Suppressor macrophage treated with lipopolysaccharide for 1 hour (primary cell): ENCODE measurements around the gene EPS8L1.
"Not testable (repeated sequence)": the region's sequence is repeated elsewhere in the genome, so short reads cannot be mapped to it uniquely, and the experiment has no call there.

Experiments used
- DNase-seq, 3 donors: peaks; one replicate each; pipeline ENCODE4 v3.0.0-alpha.2; 2020 to 2022

EPS8L1 gene

DNA sequence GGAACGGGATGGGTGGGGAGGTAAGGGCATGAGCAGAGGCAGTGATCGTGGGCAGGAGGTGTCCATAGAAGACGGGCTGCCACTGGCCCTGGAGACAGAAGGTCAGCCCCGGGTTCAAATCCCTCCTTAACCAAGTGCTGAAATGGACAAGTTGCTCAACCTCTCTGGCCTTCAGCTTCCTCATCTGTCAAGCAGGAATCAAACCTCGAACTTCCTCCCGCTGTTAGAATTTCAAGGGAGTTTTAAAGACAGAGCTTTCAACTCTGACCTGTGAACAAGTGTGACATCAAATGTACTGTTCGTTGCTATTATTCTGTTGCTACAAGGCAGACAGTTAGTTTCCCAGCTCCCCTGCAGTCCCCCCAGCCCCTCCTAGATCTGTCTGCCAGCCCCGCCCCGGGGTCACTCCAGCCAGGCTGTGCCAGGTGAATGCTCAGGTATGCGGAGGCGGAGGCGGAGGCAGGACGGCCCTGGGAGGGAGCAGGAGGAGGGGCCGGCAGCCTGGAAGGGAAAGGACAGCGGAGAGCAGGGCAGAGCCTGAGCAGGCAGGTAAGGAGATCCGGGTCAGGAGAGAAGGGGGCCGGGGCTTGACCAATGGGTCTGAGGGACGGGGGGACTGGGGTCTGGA lies at the start of gene EPS8L1:
EPS8L1 (plus strand) TSS at position 499 of the 628 bp plus-strand sequence. CDS start 576 bp downstream, outside the sequence.
- DNase-seq, result peak; percentile 57 to 69 (median 68)

- not testable (repeated sequence) for DNase-seq
These were observed 48.6 kb upstream of the EPS8L1 start for GRCh38 chr19:55027140-55027471.

GRCh38 chr19:55027472-55028337 lies 48.0 kb upstream of the EPS8L1 start:
- no peak for DNase-seq

DNA sequence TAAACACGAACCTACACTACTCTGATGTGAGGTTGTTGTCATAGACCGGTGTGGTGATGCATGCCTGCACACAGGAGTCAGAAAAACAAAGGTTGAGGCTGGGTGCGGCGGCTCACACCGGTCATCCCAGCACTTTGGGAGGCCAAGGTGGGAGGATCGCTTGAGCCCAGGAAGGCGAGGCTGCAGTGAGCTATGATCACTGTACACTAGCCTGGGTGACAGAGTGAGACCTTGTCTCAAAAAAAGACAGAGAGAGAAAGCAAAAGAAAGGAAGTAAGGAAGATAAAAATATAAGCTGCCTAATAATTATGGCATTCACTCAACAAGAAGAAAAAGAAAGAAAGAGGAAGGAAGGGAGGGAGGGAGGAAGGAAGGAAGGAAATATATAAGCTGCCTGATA lies 46.9 kb upstream of the EPS8L1 start:
- DNase-seq, result no peak

- no peak for DNase-seq
These were observed 44.5 kb upstream of the EPS8L1 start for GRCh38 chr19:55031178-55031577.

DNA sequence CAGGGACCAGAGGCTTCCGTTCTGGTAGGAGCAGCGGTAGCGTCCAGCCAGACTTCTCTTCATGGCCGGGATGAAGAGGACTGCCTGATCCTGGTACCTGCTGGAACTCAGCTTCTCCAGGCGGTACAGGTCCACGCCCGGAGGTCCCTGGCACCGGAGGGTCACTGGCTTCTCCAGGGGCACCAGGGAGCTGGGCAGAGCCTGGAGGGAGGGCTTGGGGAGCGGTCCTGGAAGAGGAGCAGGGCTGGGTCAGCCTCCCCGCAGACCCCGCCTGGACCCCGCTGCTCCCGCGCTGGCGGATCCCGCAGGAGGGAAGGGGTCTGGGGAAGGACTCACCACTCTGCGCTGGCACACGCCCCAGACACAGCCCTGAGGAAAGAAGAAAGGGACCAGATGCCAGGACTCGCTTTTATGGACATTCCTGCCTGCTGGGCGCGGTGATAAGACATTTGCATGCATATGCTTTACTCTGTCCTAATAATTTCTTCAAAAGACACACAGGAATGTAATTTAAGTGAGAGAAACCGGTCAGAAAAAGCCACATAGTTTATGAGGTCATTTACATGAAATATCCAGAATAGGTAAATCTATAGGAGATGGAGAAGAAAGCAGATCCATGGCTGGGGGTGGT lies 43.4 kb upstream of the EPS8L1 start:
- no peak for DNase-seq

DNA sequence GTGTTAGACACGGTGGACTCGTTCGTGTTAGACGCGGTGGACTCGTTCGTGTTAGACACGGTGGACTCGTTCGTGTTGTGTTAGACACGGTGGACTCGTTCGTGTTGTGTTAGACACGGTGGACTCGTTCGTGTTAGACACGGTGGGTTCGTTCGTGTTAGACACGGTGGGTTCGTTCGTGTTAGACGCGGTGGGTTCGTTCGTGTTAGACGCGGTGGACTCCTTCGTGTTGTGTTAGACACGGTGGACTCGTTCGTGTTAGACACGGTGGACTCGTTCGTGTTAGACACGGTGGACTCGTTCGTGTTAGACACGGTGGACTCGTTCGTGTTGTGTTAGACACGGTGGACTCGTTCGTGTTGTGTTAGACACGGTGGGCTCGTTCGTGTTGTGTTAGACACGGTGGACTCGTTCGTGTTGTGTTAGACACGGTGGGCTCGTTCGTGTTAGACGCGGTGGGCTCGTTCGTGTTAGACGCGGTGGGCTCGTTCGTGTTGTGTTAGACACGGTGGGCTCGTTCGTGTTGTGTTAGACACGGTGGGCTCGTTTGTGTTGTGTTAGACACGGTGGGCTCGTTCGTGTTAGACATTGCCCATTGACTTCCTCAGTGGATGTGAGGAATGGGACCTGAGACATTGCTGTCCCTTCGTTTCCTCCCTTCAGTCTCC lies 42.6 kb upstream of the EPS8L1 start:
- DNase-seq, result not testable (repeated sequence)

- DNase-seq, result no peak
These were observed 40.9 kb upstream of the EPS8L1 start for GRCh38 chr19:55034751-55035150.

- no peak for DNase-seq
These were observed 39.6 kb upstream of the EPS8L1 start for GRCh38 chr19:55036058-55036457.

- not testable (repeated sequence) for DNase-seq
These were observed 38.1 kb upstream of the EPS8L1 start for GRCh38 chr19:55037603-55038002.

GRCh38 chr19:55040654-55041053 lies 35.0 kb upstream of the EPS8L1 start:
- not testable (repeated sequence) for DNase-seq

GRCh38 chr19:55041244-55041626 lies 34.4 kb upstream of the EPS8L1 start:
- no peak for DNase-seq

DNA sequence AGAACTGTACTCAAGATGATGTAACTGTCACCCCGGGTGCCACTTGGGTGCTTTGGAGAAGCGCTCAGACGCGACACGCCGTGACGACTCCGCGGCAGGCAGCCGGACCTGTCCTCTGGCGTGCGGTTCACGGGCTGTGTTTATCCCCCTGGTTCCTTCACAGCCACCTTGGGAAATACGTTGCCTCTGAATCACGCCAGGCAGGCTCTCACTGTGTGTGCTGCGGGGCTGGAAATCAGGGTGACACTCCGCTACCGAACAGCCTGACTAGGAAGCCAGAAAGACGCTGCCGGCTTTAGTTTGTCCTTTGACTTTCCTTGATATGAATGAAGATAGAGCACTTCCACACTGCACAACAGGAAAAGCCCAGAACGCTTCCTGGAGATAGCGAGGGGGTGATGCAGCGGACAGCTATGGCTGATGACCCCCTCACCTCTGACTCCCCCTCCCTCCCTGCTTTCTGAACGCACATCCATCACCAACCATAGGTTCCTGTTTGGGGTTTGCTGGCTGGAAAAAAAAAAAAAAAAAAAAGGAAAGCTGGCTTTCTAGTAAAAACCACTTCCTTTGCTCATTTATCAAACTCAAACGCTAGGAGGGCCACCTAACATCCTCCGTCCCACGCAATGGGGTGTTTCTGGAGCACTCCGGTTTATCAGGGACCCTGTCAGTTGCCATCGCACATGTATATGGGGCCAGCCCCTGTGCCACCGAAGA lies 33.9 kb upstream of the EPS8L1 start:
- peak in 2 of 3 donors; percentile 19 to 26 for DNase-seq

GRCh38 chr19:55042344-55042678 lies 33.4 kb upstream of the EPS8L1 start:
- no peak for DNase-seq

DNA sequence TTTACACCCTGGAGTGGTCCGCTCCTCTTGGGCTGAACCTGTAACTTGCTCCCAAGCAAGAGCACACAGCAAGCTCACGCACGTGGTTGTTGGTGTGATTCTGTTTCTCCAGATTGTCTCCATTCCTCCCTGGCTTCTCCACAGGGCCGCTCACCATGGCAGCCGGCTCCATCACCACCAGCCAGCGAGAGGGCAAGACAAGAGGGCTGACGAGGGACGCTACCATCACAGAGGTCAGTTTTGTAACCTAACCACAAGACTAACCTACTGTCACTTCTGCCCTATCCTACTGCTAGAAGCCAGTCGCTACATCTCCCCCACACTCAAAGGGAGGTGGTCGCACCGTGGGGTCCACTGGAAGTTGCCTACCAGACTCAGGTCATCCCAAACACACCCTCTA lies 33.0 kb upstream of the EPS8L1 start:
- no peak for DNase-seq

GRCh38 chr19:55044286-55044685 lies 31.4 kb upstream of the EPS8L1 start:
- no peak for DNase-seq

DNA sequence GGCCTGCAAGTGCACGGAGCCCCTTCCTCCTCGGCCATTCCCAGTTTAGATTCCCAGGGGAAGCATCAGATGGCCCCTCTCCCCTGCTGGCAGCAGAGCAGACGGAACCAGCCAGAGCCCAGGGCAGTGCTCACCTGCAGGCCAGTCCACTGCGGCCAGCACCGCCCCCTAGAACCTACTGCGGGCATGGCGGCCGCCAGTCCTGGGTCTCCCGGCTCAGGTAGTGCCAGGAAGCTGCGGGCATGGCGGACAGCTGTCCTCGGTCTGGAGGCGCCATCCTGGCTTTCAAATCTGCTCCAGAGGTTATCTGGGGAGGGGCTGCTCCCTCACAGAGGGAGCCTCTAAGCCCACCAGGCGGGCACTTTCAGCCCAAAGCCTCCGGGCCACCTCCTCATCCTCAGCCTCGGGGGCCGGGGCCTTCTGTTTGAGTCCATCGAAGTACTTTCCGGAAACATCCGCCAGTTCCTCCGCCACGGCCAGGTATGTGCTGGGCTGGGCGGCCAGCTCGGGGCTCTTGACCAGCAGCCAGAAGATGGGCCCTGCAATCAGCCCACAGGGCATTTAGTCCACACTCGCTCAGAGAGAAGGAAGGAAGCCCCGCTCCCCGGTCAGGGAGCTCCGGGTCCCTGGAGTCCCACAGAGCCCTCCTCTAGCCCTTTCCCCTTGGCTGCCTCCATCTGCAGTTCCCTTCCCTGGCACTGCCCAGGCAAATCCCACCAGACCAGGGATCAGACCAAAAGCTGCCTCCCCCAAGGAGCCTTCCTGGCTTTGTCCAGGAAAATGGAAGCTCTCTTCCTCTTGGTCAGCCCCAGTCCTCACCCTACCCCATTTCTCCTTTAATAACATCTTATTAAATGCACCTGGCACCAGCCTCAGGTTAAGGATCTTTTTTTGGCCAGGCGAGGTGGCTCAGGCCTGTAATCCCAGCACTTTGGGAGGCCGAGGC lies 30.6 kb upstream of the EPS8L1 start:
- DNase-seq, result no peak

GRCh38 chr19:55046975-55047622 lies 28.6 kb upstream of the EPS8L1 start:
- DNase-seq, result no peak

DNA sequence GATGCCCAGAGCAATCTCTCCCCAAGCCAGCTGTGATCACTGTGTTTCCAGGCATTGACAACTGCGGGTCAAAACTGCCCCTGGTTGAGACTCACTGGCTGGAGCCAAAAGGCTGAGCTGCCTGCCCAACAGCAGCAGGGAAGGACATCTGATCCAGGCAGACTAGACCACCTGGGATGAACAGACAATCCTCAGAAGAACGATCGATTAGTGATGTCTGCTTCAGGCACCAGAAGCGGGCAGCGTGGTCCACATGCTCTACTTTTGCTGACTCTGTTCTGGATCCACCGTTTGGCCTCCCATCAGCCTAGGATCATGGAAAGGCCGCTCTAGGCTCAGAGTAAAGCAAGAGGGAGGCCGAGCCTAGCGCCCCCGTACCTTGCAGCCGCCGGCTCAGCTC lies 27.7 kb upstream of the EPS8L1 start:
- no peak for DNase-seq

- no peak for DNase-seq
These were observed 27.2 kb upstream of the EPS8L1 start for GRCh38 chr19:55048446-55048845.
